ENCODE data around the gene LRRC2.
"Not testable (repeated sequence)": the region's sequence is repeated elsewhere in the genome, so short reads cannot be mapped to it uniquely, and the experiment has no call there.

The LRRC2 gene

GRCh38 chr3:46501702-46502101, 64.4 kb downstream of the LRRC2 start:
- FAIRE-seq (no peak), DNase-seq (ENCODE audit: insufficient read length, low spot score) (no peak)

- FAIRE-seq (no peak), DNase-seq (ENCODE audit: insufficient read length, low spot score) (no peak)
These were observed 65.2 kb downstream of the LRRC2 start for GRCh38 chr3:46500656-46501635.

GRCh38 chr3:46498916-46499519, 67.1 kb downstream of the LRRC2 start:
- no peak for DNase-seq (ENCODE audit: insufficient read length, low spot score)
- FAIRE-seq: no peak

- no peak for DNase-seq (ENCODE audit: insufficient read length, low spot score)
- no peak for FAIRE-seq
These were observed 68.4 kb downstream of the LRRC2 start, which contains the start of gene RTP3 for GRCh38 chr3:46497556-46498265. RTP3 (plus strand) TSS chr3:46497976; CDS start chr3:46498063, 87 bp downstream.

GRCh38 chr3:46496746-46497555, 69.2 kb downstream of the LRRC2 start:
- no peak for DNase-seq (ENCODE audit: insufficient read length, low spot score)

GRCh38 chr3:46495901-46496456, 70.1 kb downstream of the LRRC2 start:
- peak; percentile 44 for DNase-seq (ENCODE audit: insufficient read length, low spot score)

More at GRCh38 chr3:46496746-46497555, 69.2 kb downstream of the LRRC2 start:
- no peak for FAIRE-seq

GRCh38 chr3:46494491-46494890, 71.6 kb downstream of the LRRC2 start:
- not testable (repeated sequence) for DNase-seq (ENCODE audit: insufficient read length, low spot score); FAIRE-seq

More at GRCh38 chr3:46495901-46496456, 70.1 kb downstream of the LRRC2 start:
- peak; percentile 59 for FAIRE-seq

- DNase-seq (ENCODE audit: insufficient read length, low spot score): no peak
- FAIRE-seq: no peak
These were observed 73.1 kb downstream of the LRRC2 start for GRCh38 chr3:46492890-46493547.

- FAIRE-seq: no peak
- DNase-seq (ENCODE audit: insufficient read length, low spot score): no peak
These were observed 74.7 kb downstream of the LRRC2 start for GRCh38 chr3:46491089-46492070.

- no peak for FAIRE-seq
These were observed 75.6 kb downstream of the LRRC2 start for GRCh38 chr3:46490338-46491084.

GRCh38 chr3:46489875-46490274, 76.2 kb downstream of the LRRC2 start:
- no peak for FAIRE-seq
- peak; percentile 20 for DNase-seq (ENCODE audit: insufficient read length, low spot score)

More at GRCh38 chr3:46490338-46491084, 75.6 kb downstream of the LRRC2 start:
- DNase-seq (ENCODE audit: insufficient read length, low spot score): no peak

GRCh38 chr3:46489381-46489780, 76.7 kb downstream of the LRRC2 start:
- DNase-seq (ENCODE audit: insufficient read length, low spot score): no peak
- no peak for FAIRE-seq

GRCh38 chr3:46488735-46489361, 77.3 kb downstream of the LRRC2 start:
- DNase-seq (ENCODE audit: insufficient read length, low spot score) (peak; percentile 81), FAIRE-seq (peak; percentile 66)

- FAIRE-seq (no peak), DNase-seq (ENCODE audit: insufficient read length, low spot score) (no peak)
These were observed 80.3 kb downstream of the LRRC2 start for GRCh38 chr3:46485779-46486175.

- FAIRE-seq (no peak), DNase-seq (ENCODE audit: insufficient read length, low spot score) (no peak)
These were observed 81.0 kb downstream of the LRRC2 start for GRCh38 chr3:46484911-46485778.

GRCh38 chr3:46484388-46484787, 81.7 kb downstream of the LRRC2 start:
- FAIRE-seq: no peak
- DNase-seq (ENCODE audit: insufficient read length, low spot score): no peak
